Muscle of back (tissue), 11 donors: ENCODE results near the gene PLEKHG7. TPM values are rescaled to one million over a fixed set of nuclear protein-coding genes. Genes with fewer than 3 reads are reported as not detected.

ENCODE experiments used
- DNase-seq, 3 donors: peaks; one replicate each; pipeline versions ENCODE4 v3.0.0 to v3.0.0-alpha.2; 2013
- polyA plus RNA-seq, 10 donors: library from polyadenylated mRNA; unstranded; fragments of 120-200 nt; gene quantifications; one replicate each; pipeline ENCODE4 v1.2.1, GENCODE V29; 2013; ENCODE audit not compliant: insufficient read length in 10 of 10

The PLEKHG7 gene
- polyA plus RNA-seq, 10 donors, result 0.21 to 3.3 (median 0.39) TPM

DNA sequence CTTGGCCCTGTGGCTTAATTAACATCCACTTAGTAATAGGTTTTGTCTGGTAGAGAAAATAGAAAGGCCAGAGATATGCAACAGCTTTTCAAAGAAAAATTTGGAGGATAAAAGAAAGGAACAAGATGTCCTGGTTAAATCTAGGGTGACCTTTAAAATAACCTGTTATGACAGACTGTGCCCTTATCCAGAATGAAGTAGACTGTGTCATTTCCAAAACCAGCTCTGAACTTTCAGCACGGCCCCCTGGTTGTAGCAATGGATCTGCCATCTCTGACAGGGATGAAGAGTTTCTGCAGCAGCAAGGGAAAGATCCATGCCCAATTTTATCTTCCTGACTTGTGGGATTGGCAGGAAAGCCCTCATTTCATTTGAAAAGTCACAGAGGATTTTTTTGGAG lies 5.1 kb downstream of the PLEKHG7 start:
- DNase-seq, result no peak

GRCh38 chr12:92715625-92716024 lies 12.8 kb downstream of the PLEKHG7 start:
- no peak for DNase-seq

DNA sequence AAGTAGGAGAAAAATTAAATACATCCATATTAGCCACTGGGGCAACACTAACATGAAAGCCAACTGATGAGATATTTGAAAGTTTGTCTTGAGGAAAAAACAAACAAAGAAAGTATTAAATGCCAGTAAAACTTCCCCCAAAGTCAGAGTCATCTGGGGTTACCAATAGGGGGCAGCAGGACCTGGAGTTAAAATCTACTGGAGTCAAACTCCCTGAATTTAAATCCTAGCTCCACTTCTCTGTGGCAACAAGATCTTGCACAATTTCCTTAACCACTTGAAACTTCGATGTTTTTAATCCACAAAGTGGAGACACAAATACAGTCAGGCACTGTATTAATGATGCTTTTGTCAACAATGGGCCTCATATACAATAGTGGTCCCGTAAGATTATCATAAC lies 14.4 kb downstream of the PLEKHG7 start:
- DNase-seq, result no peak

- no peak for DNase-seq
These were observed 15.7 kb downstream of the PLEKHG7 start for GRCh38 chr12:92718483-92718990.

DNA sequence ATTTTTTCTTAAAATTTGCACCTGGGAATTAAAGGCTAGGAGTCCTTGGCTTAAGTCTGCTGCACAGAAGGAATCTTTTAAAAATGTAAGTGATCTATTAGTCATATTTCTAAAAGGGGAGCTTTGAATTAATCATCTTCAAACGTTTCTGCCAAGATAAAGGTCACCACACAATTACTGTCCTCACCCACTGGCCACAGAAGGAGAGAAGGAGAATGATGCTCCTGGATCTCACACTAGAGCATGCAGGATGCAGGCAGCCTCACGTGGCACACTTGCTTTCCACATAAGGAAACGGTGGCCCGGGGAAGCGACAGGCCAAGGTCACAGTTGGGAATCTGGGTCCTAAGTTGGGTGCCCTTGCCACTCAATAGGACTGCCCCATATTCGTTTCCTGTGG lies 16.9 kb downstream of the PLEKHG7 start:
- no peak for DNase-seq

GRCh38 chr12:92721130-92721529 lies 18.3 kb downstream of the PLEKHG7 start:
- DNase-seq, result no peak

DNA sequence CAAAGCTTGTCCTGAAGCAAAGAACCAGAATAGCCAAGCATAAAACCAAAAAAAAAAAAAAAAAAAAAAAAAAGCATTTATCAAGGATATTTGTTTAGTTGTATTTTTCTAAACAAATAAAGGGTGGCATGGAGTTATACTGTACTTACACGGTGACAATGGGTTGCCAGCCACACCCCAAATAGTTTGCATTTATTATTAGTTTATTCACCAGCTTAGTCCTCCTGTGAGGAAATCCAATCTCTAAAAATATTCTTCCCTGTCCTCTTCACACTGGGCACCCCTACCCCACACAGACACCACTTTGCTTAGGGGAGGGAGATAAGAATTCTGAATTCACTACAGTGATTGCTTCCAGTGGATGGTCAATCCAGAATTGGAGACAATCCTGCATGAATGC lies 18.9 kb downstream of the PLEKHG7 start:
- DNase-seq, result no peak

- DNase-seq, result no peak
These were observed 20.1 kb downstream of the PLEKHG7 start for GRCh38 chr12:92722897-92723296.

- no peak for DNase-seq
These were observed 24.1 kb downstream of the PLEKHG7 start for GRCh38 chr12:92726850-92727249.

DNA sequence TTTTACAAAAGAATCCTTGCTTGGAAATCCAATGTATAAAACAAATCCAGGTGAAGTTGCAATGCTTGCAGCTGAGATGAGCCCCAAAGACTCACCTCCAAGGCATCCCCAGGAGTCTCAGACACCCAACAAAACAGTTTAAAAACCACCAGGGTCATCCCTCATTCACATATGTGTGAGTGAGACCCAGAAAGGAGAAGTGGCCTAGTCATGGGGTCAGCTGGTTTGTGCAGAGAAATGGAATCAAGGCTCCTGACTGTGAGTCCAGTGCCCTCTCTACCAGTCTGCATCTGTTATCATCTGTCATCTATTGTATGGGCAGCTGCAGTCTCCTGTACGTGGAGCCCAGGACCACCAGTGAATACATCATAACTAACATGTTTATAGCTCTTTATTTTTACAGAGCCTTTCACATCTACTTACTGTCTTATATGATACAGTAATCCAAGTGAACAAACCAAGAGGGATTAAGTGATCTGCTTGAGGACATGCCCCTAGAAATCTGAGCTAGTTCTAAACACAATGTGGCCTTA lies 27.1 kb downstream of the PLEKHG7 start:
- DNase-seq, result no peak

GRCh38 chr12:92730758-92731157 lies 28.0 kb downstream of the PLEKHG7 start:
- no peak for DNase-seq

DNA sequence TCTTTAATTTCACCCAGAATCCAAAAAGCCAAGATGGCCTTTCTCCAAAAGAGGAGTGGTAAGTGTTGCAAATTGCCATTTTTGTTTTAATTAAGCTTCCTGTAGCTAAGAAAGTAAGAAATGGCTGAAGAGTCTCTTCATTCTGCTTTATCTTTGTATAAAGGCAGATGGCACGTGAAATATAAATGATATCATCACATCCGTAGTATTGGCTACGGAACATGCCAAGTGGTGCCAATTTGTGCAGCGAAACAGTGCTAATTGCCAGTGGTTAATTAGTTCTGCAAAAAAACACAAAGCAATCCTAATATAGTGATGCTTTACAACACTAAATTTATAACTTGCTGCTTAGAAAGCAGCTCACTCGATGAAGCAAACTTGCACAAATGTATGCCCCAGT lies 29.4 kb downstream of the PLEKHG7 start:
- peak in 1 of 3 donors; percentile 50 for DNase-seq

DNA sequence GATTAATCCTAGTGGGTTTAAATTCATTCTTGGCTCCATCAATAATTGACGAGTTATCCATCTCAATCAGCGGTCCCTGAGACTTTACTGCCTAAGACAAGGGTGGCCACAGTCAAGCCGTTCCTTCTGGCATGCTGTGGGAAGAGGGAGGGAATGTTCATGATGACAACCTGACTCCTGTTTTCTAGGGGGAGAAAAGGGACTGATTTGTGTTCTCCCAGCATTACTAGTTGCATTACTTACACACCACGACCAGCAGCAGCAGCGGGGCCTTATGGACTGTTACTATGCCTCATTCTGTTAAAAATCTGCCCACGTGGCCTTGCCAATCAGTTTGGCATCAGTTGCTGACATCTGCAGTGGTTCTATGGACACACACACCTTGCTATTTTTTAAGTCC lies 29.9 kb downstream of the PLEKHG7 start:
- no peak for DNase-seq

DNA sequence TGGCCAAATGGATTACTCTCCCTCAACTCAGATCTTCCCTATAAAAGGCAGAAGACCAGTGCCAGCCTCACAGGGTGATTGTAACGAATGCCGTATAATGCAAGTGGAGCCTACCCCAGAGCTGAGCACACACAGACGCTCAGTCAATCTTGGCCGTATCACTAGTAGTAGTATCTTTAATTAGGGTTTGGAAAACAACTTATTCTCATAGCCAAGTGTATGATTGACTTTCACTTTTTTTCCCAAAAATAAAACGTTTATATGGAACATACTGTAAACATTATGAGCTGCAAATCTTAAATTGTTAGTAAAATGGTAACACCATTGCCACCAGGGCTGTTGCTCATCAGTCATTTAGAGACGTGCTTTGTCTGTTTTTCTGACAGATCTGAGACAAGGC lies 30.4 kb downstream of the PLEKHG7 start:
- no peak for DNase-seq

GRCh38 chr12:92733661-92734060 lies 30.9 kb downstream of the PLEKHG7 start:
- no peak for DNase-seq

DNA sequence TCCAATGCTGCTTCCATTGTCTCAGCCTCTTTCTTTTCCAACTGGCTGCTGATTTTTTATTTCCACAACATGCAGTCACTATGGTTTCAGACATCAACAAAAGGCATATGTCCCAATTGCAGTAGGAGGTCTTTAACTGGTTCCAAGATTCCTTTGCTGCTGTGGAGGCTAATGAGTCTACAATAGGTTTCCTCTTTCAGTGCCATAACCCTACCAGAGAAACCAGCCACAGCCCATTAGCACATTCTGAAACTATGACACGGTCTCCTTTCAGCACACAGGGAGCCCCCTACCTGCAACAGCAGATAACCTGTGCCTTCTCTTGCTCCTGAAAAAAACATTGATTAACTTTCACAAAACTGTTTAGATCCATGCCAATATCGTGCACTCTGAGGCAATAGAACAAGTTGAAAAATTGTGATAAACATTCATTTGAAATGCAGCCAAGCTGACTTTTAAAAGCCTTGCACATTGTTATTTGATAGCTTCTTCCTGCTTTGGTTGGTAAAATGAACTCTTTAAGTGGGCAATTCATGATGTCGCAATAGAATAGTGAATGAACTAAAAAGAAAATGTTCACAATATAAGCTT lies 32.4 kb downstream of the PLEKHG7 start:
- DNase-seq, result peak; percentile 76 to 88 (median 77)

DNA sequence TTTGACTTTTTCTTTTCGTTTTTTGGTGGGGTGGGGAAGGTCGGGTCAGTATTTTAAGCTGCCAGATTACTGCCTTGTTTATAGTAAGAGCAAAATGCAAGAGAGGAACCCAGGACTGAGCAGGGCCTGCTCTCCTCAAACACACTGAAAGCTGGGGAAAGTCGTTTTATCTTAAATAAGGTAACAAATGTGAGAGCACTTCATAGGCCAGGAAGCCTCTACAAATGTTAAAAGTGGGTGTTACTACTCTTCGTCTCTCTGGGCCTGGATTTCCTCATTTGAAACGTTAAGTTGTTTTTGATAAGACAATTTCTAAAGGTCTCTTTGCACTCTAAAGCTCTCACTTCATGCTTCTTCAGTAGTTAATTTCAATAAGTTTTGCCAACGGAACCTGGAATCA lies 33.8 kb downstream of the PLEKHG7 start:
- no peak for DNase-seq

DNA sequence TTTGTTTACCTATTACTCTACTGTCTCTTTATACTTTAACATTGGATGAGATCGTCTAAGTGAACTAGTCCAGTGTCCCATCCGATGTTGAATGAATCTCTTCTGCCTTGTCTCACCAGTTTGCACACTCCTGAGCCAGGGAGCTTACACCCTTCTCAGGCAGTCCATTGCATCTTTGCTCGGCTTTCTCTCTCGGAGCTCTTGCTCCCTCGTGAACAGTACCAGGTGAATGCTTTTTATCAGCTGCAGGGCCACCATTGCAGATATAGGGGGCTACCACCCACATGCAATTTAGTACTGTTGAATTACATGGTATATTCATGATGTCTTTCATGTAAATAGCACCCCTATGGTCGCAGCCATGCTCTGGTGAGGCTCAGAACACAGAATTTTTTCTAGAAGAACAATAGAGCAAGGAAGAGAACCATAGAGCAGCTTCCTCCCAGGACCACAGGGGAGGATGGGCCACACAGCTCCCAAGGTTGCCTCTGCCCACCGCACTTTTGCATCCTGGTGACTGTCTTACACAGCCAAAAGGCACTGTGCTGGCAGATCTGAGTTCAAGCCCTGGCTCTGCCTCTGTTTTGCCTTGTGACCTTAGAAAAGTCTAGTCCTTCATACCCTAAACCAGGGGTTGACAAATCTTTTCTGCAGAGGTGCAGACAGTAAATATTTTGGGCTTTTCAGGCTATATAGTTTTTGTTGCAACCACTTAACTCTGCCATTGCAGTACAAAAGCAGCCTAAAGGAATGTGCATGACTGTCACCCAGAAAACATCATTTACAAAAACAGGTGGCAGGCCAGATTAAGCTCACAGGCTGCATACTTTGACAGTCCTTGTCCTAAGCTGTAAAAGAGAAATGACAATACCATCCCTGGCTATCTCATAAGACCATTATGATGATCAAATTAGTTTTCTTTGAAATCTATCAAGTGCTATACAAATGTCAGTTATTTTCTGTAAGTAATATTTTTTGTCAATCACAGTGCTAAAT lies 35.4 kb downstream of the PLEKHG7 start:
- DNase-seq, result no peak

DNA sequence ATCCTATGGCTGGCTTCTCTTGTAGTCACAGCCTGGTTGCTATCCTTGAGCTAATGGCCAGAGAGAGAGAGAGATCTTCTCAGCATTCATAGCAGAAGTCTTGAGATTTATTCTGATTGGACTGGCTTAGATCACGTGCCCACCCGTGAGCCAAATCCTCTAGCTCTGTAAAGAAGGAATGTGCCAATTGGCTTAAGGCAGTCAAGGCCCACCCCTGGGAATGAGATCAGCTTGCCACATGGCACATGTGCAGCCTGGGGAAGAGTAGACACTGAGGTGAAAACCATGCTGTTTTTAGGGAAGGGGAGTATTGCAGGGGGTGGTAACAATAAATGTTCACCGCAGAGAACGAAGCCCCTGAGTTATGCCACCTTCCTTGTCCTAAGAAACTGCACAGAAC lies 36.3 kb downstream of the PLEKHG7 start:
- peak in 1 of 3 donors; percentile 57 for DNase-seq

GRCh38 chr12:92740411-92740810 lies 37.6 kb downstream of the PLEKHG7 start:
- peak in 1 of 3 donors; percentile 71 for DNase-seq

GRCh38 chr12:92743026-92743425 lies 40.2 kb downstream of the PLEKHG7 start:
- DNase-seq, result no peak

GRCh38 chr12:92745856-92746550 lies 43.2 kb downstream of the PLEKHG7 start:
- peak; percentile 89 to 96 (median 93) for DNase-seq
